ENCODE results near the gene LRRC2.

LRRC2 gene, protein sequence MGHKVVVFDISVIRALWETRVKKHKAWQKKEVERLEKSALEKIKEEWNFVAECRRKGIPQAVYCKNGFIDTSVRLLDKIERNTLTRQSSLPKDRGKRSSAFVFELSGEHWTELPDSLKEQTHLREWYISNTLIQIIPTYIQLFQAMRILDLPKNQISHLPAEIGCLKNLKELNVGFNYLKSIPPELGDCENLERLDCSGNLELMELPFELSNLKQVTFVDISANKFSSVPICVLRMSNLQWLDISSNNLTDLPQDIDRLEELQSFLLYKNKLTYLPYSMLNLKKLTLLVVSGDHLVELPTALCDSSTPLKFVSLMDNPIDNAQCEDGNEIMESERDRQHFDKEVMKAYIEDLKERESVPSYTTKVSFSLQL

DNA sequence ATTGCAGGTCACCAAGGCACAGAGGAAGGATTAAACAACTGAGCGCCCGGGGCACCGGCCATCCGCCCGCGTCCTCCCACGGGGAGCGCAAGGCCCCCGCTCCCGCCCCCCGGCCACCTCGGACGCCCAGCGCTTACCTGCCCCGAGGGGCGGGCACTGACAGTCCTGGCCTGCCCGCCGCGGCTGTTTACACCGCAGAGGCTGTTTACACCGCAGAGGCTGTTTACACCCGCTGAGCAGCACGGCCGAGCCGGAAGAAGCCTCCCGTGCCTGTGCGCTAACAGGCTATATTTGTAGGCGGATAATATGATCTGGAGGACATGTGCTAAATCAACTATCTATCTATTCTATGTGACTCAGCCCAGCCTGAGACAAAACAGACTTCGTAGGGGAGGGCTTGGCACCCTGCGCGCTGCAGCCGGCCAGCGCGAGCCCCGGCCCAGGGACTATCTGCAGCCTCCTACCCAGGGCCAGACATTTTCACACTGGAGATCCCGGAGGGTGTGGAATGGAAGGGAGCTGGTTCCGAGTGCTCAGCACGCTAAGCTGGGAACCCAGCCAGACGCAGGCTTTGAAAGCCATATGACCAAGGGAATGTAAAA is at the start of gene LRRC2:
Gene LRRC2 (minus strand): TSS at position 263 of the 602 bp plus-strand sequence. CDS start 14,711 bp downstream, outside the sequence.
- peak; percentile 43 to 57 for DNase-seq (ENCODE audit: low spot score in 2 of 2)
- Histone ChIP-seq H3K4me3 (peak within 1 kb of the TSS; percentile 35), H3K36me3 (replicated peaks) (no peaks in the 10 kb centered on the region), H3K9me3 (peaks cover 7% of the 10 kb centered on the region; the same call in 1 of the 2 replicates), H3K4me1 (peaks cover 37% of the 10 kb centered on the region), H3K27me3 (ENCODE audit: low read depth) (no peaks in the 10 kb centered on the region)
- in situ Hi-C loops (cut with MboI; ENCODE audit: low sequenced_read_pairs): no loop called here

DNA sequence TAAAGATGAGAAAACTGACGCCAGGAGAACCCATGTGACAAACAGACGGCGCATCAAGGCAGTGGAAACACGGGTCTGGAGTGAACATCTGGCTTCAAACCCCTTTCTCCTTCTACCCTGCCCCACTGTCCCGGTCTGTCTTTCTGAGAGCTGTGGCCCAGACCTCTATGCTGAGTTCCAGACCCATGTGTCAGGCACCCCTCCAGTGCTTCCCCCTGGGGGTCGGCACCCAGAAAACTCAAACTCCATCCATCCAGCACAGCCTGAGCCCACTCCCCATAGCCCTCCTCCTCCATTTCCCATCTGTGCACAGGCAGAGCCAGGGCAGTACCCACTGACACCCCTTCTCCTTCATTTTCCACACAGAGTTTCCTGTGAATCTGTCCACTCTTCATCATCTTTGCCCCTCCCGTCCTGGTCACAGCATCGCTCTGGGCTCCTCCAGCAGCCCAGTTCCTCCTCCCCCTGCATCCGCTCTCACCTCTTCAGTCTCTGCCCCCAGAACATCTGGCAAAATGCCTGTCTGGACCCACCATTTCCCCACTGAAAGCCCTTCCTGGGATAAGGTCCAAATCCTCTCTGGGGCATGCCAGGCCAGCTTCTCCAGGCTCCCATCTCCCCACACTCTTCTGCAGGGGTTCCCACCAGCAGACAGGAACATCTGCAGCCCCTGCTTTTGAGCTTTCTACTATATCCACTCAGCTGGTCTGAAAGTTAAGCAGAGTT is 49.1 kb upstream of the LRRC2 start:
- Histone ChIP-seq H3K27me3 (ENCODE audit: low read depth) (no peaks in the 10 kb centered on the region), H3K4me3 (no peak overlapping the region), H3K4me1 (no peaks in the 10 kb centered on the region; the same call in 1 of the 2 replicates), H3K36me3 (replicated peaks) (no peaks in the 10 kb centered on the region), H3K9me3 (no peaks in the 10 kb centered on the region)
- DNase-seq (ENCODE audit: low spot score in 2 of 2): no peak
- in situ Hi-C loops (cut with MboI; ENCODE audit: low sequenced_read_pairs): no loop called here

DNA sequence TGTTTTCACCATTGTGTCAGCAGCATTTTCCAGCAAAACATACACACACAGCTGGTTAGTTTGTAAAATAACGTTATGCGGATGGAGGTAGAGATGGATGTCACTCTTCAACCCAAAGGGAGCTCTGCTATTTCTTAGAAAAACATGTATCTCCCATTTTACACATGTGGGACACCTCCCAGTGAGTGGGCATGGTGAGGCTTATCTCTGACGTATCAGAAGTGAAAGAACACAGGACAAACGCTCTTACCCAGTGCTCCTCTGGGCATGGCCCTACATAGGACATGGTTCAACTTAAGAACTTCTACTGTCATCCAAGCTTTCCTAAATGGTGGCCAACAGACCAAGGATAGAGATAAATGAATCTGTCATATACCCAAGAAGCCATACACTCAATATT is 48.3 kb upstream of the LRRC2 start:
- DNase-seq (ENCODE audit: low spot score in 2 of 2): no peak
- Histone ChIP-seq H3K36me3 (replicated peaks) (no peaks in the 10 kb centered on the region), H3K4me1 (no peaks in the 10 kb centered on the region; the same call in 1 of the 2 replicates), H3K4me3 (no peak overlapping the region), H3K27me3 (ENCODE audit: low read depth) (no peaks in the 10 kb centered on the region), H3K9me3 (no peaks in the 10 kb centered on the region)
- in situ Hi-C loops (cut with MboI; ENCODE audit: low sequenced_read_pairs): no loop called here

DNA sequence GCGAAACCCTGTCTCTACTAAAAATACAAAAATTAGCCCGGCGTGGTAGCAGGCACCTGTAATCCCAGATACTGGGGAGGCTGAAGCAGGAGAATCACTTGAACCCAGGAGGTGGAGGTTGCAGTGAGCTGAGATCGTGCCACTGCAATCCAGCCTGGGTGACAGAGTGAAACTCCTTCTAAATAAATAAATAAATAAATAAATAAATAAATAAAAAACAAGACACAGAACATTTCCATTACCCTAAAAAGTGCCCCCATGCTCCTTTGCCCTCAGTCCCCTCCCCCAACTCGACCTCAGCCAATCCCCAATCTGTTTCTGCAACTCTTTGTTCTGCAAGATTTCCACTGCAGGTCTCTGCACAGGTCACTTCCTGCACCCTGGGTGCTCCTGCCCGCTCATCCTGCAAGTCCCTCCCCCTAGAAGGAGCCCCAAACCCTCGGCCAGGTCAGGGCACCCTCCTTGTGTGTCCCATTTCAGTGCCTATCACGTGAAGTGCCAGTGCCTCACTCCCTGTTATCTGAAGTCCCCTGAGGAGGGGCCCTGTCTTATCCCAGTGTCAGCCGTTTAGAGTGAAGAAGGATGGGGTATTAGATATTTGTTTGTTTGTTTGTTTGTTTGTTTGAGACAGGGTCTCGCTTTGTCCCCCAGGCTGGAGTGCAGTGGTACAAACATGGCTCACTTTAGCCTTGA is 47.4 kb upstream of the LRRC2 start:
- DNase-seq (ENCODE audit: low spot score in 2 of 2): no peak
- no peak overlapping the region for H3K4me3 ChIP-seq
- no peaks in the 10 kb centered on the region for H3K36me3 ChIP-seq (replicated peaks)
- H3K27me3 ChIP-seq (ENCODE audit: low read depth): no peaks in the 10 kb centered on the region
- no peaks in the 10 kb centered on the region for H3K9me3 ChIP-seq
- in situ Hi-C loops (cut with MboI; ENCODE audit: low sequenced_read_pairs): no loop called here
- peaks cover 8% of the 10 kb centered on the region for H3K4me1 ChIP-seq

DNA sequence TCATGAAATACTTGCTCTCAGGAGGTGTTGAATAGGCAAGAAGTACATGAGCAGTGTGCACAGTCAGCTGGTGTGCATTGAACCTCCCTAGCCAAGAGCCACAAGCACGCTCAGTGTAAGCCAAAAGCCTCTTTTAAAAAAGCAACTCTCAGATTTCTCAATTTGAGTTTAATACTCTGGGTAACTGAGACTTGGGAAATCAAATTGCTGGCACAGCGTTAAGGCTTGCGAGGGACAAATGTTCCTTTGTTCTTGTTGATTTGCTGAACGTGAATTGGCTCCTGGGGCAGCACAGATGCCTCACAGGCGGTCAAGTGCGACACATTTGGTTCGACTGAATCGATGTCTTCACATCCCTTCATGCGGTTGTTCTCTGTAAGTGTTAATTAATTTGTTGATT is 46.2 kb upstream of the LRRC2 start, which contains the start of gene FAM240A:
Gene FAM240A (plus strand): TSS at position 202 of the 400 bp plus-strand sequence. CDS start 159 bp downstream, at position 361.
- no peaks in the 10 kb centered on the region for H3K36me3 ChIP-seq (replicated peaks)
- in situ Hi-C loops (cut with MboI; ENCODE audit: low sequenced_read_pairs): no loop called here
- H3K4me1 ChIP-seq: peaks cover 19% of the 10 kb centered on the region
- no peak for DNase-seq (ENCODE audit: low spot score in 2 of 2)
- no peak within 1 kb of the TSS for H3K4me3 ChIP-seq
- H3K9me3 ChIP-seq: no peaks in the 10 kb centered on the region
- H3K27me3 ChIP-seq (ENCODE audit: low read depth): no peaks in the 10 kb centered on the region

DNA sequence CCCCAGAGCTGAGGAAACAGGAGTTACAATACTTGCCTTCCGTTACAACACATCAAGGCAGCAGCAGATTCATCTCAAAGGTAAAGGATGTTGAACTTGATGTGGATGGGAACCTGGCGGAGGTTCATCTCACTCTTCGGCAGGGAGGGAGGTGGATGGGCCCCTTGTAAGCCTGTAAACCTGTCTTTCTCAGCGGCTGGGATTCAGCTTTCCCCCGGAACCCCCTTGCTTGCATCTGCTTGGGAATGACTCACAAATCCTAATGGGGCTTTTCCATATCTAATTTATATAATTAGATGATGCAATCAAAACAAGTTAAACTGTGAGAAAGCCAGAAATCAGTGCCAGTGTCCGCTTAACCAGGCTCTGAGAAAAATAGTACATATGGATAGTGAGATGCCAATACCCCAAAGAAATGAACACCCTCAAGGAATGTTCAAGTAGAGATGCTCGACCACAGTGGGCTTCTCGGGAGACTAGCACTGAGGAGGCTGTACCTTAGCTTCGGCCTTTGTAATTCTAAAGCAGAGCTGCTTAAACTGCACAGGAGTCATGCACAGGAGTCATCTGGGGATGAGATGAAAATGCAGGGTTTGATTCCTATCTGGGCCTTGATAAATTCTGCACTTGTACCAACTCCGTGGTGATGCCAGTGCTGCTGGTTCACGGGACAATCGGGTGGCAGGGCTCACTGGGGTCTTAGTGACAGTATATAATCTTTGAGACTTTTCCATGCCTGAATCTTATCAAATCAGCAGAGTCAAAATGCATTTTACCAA is 44.0 kb upstream of the LRRC2 start:
- Histone ChIP-seq H3K27me3 (ENCODE audit: low read depth) (no peaks in the 10 kb centered on the region), H3K36me3 (replicated peaks) (no peaks in the 10 kb centered on the region), H3K4me1 (peaks cover 22% of the 10 kb centered on the region), H3K4me3 (no peak overlapping the region), H3K9me3 (no peaks in the 10 kb centered on the region)
- DNase-seq (ENCODE audit: low spot score in 2 of 2): no peak
- in situ Hi-C loops (cut with MboI; ENCODE audit: low sequenced_read_pairs): no loop called here

DNA sequence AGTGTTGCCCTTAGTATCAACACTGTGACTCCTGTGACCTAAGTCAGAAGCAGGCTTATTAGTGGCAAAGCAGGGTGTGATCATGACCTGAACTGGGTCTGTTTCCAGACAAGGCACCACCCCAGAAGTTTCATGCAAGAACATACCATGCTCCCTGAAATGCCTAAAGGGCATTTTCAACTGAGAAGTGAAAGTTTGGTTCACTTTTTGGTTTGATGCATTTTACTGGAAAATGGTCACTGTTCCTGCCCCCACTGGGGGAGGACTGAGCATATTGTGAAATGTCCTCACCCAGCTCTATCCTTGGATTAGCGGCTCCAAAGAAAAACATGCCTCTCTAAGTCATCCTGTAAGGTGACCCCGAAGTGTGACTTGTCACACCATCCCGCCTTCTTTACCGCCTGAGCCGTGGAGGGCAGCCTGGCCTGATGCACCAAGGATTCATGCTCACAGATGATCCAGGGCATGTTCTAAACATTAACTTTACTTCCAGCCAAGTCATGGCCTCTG is 43.2 kb upstream of the LRRC2 start:
- Histone ChIP-seq H3K9me3 (no peaks in the 10 kb centered on the region), H3K36me3 (replicated peaks) (no peaks in the 10 kb centered on the region), H3K27me3 (ENCODE audit: low read depth) (no peaks in the 10 kb centered on the region), H3K4me3 (no peak overlapping the region), H3K4me1 (peaks cover 30% of the 10 kb centered on the region)
- in situ Hi-C loops (cut with MboI; ENCODE audit: low sequenced_read_pairs): no loop called here
- no peak for DNase-seq (ENCODE audit: low spot score in 2 of 2)

GRCh38 chr3:46607603-46608028 is 41.5 kb upstream of the LRRC2 start:
- H3K36me3 ChIP-seq (replicated peaks): no peaks in the 10 kb centered on the region
- no peaks in the 10 kb centered on the region for H3K27me3 ChIP-seq (ENCODE audit: low read depth)
- in situ Hi-C loops (cut with MboI; ENCODE audit: low sequenced_read_pairs): no loop called here
- H3K4me3 ChIP-seq: no peak overlapping the region
- H3K4me1 ChIP-seq: peaks cover 42% of the 10 kb centered on the region
- DNase-seq (ENCODE audit: low spot score in 2 of 2): peak; percentile 58 to 74
- no peaks in the 10 kb centered on the region for H3K9me3 ChIP-seq

DNA sequence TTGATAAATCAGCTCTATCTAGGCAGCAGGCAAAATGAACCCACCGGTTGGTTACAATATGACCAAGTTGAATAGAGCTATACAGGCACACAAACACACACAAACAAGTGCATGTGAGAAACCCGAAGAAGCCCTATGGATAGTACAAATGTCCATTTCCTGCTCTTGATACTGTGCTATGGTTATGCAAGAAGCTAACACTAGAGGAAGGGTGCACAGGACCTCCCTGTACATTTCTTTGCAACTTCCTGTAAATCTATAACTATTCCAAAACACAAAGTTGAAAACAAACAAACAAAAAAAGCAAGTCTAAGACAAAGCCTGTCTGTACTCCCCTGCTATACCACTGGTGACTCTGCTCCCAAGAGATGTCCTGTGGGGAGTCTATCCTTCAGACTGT is 38.0 kb upstream of the LRRC2 start:
- in situ Hi-C loops (cut with MboI; ENCODE audit: low sequenced_read_pairs): no loop called here
- Histone ChIP-seq H3K27me3 (ENCODE audit: low read depth) (no peaks in the 10 kb centered on the region), H3K4me1 (peaks cover 63% of the 10 kb centered on the region), H3K36me3 (replicated peaks) (no peaks in the 10 kb centered on the region), H3K4me3 (no peak overlapping the region), H3K9me3 (no peaks in the 10 kb centered on the region)
- DNase-seq (ENCODE audit: low spot score in 2 of 2): peak; percentile 28 to 46

DNA sequence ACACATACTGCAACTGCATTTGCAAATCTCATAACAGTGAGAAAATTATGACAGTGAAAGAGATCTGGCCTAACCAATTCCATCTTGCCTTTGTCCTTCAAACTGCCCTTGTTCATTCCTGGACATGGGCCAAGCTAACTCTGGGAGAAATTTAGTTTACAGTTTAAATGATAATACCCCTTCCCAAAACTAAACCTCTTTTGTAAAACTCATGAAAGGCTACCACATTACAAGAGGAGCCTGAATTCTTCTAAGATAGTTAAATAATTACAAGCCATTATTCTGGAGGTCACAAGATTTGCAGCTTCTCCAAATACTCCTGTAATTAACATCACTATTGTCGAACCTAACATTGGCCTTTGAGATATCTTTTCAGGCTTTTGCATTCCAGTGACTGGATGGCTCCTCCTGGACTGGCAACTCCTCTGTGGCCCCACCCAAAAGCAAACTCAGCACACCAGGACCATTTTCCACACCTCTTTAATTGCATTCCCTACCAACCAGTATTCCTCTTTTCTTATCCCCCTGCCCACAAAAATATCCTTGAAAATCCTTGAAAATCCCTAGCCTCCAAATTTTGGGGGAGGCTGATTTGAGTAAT is 37.4 kb upstream of the LRRC2 start:
- peaks cover 64% of the 10 kb centered on the region for H3K4me1 ChIP-seq
- in situ Hi-C loops (cut with MboI; ENCODE audit: low sequenced_read_pairs): no loop called here

GRCh38 chr3:46599590-46599989 is 33.5 kb upstream of the LRRC2 start:
- DNase-seq (ENCODE audit: low spot score in 2 of 2): peak; percentile 66 to 78
- Histone ChIP-seq H3K4me1 (peaks cover 55% of the 10 kb centered on the region), H3K4me3 (no peak overlapping the region), H3K36me3 (replicated peaks) (no peaks in the 10 kb centered on the region), H3K9me3 (no peaks in the 10 kb centered on the region), H3K27me3 (ENCODE audit: low read depth) (no peaks in the 10 kb centered on the region)
- in situ Hi-C loops (cut with MboI; ENCODE audit: low sequenced_read_pairs): no loop called here

More for the DNA sequence above, 37.4 kb upstream of the LRRC2 start:
- Histone ChIP-seq H3K27me3 (ENCODE audit: low read depth) (no peaks in the 10 kb centered on the region), H3K36me3 (replicated peaks) (no peaks in the 10 kb centered on the region), H3K9me3 (no peaks in the 10 kb centered on the region), H3K4me3 (no peak overlapping the region)
- DNase-seq (ENCODE audit: low spot score in 2 of 2): peak; percentile 88 to 99

DNA sequence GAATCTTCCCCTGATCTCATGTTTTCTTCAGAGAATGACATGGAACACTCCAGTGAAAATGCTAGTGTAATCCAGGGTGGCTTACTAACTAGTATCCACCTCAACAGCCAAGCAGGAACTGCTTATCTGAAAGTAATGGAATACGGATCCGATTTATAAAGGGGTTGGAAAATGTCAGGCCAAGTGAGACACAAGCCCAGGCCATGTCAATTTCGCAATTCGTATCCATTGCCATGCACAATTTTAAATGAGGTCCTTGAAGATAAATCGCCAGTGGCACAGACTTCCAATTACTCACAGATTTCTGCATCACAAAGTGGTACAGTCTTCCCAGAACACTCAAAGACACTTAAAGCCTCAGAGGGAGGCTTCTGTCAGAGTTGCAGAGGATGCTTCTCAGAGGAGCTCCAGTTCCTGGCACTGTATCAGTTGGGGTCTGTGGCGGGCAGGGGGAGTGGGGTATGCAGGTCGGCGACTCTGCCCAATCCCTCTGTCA is 29.8 kb upstream of the LRRC2 start:
- H3K9me3 ChIP-seq: 0 out of 2 replicates have a peak, but pooled peaks cover 7% of the 10 kb centered on the region
- no peaks in the 10 kb centered on the region for H3K27me3 ChIP-seq (ENCODE audit: low read depth)
- no peak overlapping the region for H3K4me3 ChIP-seq
- in situ Hi-C loops (cut with MboI; ENCODE audit: low sequenced_read_pairs): no loop called here
- peaks cover 36% of the 10 kb centered on the region for H3K4me1 ChIP-seq
- no peaks in the 10 kb centered on the region for H3K36me3 ChIP-seq (replicated peaks)
- DNase-seq (ENCODE audit: low spot score in 2 of 2): no peak
